ENCODE measurements around the gene KMT2C.
"Not testable (repeated sequence)": the region's sequence is repeated elsewhere in the genome, so short reads cannot be mapped to it uniquely, and the experiment has no call there.

Gene KMT2C

DNA sequence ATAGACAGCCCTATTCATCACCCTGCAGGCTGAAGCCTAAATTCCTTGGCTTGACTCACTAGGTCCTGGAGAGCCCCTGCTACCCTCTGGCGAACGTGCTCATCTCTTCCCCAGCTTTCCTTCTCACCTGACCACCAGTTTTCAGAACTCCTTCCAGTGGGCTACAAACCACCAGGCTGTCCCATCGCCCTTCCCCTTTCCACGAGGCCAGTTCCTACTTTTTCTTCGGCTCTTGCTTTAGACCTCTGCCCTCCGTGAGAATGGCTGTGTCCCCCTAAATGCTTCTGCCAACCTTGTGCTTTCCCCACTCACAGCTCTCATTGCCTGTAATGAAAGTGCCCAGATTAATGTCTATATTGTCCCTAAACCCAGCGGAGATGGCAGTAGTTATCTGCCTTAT is 5.4 kb upstream of the KMT2C start:
- not testable (repeated sequence) for DNase-seq

DNA sequence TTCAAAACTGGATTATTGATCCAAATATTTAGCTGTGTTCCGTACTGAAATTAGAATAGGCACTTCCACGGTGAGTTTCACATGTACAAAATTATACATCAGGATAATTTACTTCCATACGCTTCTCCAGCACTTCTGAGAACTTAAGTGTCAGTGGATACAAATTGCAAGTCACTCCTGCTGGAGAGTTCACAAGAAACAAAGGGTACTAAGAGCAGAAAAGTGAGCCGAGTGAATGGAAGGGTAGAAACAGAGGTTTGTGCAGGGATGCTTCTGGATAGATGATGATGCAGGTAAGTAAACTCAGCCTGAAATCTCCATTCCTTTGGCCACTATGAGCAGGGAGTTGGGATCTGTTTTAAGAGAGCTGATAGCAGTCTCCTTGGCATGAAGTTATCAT is 2.2 kb upstream of the KMT2C start:
- DNase-seq: peak; percentile 23

GRCh38 chr7:152436931-152437575 is 1.2 kb upstream of the KMT2C start:
- peak; percentile 19 for DNase-seq

DNA sequence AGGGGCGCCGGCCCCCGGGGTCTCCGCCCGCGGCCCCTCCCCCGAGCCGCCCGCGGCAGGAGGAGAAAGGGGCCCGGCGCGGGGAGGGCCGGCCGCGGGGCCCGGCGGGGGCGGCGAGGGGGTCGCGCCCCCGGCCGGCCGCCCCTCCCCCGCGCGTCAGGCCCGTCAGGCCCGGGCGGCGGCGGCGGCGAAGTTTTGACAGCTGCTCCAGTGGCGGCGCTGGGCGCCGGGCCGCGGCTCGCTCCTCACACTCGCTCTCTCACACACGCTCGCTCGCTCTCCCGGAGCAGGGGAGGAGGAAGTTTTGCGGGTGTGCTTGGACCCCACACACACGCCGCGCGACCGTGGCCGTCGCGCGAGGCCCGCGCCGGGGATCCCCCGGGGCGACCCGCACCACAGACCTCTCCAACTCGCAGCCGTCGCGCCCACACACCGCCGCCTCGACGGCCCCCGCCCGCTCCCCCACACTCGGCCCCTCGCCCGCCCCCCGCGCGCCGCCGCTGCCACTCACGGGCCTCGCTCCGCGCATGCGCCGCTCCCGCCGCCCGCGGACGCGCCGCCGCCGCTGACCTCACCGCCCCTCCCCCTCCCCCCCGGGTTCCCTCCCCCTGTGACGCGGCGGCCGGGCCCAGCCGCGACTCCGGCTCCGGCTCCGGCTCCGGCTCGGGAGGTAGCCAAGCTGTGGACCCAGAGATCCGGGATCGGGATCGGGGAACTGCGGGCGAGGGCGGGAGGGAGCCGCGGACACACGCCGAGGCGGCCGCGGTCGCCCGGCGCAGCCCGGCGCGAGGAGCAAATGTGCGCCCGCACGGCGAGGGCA is 518 bp upstream of the KMT2C start:
- peak; percentile 92 for DNase-seq

GRCh38 chr7:152434511-152435383 is 1.1 kb downstream of the KMT2C start:
- peak; percentile 45 for DNase-seq

DNA sequence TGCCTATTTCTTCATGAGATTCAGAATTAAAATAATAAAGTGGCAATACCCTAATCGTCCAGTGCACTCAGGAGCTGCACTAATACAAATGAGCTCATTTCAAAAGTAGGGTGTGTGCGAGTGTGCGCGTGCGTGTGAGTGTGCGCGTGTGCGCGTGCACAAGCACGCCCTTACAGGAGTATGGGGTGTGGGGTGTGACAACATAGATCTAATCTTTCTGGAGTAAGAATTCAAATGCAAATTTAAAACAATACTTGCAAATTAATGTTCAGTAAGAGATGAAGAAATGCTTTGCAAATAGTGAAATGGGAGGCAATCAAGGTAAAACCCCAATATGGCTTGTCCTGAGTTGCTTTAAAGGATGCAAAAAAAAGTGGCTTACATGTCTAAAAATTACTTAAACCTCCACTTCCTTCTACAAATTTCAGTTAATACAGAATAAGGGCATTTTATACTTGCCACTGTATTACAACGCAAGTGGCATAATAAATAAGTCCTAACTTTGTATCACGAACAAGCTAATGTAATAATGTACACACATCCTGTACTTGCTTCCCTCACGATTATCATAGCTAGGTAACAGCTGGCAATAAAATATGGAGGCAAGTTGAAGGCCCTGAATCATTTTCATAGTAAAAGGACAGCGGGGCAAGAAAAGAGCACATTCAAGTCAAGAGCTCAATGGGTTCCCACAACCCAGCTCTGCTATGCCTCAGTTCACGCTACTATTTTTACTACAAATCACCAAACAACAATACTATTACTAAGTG is 1.9 kb downstream of the KMT2C start:
- peak; percentile 81 for DNase-seq

DNA sequence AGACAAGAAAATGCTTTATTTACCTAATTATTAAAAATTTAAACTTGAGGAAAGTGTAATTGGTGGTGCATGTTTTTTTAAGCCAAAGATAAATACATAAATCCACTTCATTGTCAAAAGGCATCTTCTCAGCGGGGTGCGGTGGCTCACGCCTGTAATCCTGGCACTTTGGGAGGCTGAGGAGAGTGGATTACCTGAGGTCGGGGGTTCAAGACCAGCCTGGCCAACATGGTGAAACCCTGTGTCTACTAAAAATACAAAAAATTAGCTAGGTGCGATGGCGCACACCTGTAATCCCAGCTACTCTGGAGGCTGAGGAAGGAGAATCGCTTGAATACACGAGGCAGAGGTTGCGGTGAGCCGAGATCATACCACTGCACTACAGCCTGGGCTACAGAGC is 3.1 kb downstream of the KMT2C start:
- not testable (repeated sequence) for DNase-seq

DNA sequence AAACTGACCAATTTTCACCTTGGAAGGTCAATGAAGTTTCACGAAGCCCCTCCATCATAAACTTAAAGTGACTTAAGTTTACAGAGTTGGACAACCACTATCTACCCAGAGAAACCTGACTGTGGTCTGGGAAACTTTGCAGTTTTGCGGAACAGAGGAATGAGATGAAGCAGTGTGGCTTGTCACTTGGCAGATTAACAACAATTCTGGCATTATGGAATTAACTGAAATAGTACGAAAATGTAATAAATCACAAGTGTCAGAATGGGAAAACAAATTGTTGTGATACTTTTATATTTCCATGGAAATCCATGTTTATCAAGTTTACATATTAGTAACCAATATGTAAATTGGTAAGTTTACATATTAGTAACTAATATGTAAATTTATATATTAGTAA is 4.9 kb downstream of the KMT2C start:
- DNase-seq: no peak

GRCh38 chr7:152430118-152430517 is 5.7 kb downstream of the KMT2C start:
- not testable (repeated sequence) for DNase-seq

DNA sequence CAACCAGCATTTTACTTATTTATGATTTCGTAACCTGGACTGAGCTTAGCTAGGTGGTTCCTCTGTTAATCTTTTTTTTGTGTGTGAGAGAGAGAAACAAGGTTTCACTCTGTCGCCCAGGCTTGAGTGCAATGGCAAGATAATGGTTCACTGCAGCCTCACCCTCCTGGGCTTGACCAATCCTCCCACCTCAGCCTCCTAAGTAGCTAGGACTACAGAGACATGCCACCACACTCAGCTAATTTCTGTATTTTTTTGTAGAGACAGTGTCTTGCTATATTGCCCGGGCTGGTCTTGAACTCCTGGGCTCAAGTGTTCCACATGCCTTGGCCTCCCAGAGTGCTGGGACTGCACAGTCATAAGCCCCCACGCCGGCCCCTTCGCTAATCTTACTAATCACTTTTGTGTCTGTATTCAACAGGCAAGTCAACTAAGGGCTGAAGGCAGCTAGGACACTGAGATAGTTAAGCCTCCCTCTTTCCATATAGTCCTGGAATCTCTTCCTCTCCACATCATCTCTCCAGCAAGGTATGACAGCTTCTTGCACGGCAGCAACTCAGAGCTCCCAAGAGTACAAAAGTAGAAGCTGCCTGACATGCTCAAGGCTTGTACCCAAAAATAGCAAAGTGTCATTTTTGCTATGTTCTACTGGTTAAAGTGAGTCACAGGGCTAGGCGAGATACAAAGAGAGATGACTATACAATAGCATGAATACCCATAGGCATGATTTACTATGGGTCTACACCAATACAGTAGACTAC is 11.3 kb downstream of the KMT2C start:
- peak; percentile 70 for DNase-seq

DNA sequence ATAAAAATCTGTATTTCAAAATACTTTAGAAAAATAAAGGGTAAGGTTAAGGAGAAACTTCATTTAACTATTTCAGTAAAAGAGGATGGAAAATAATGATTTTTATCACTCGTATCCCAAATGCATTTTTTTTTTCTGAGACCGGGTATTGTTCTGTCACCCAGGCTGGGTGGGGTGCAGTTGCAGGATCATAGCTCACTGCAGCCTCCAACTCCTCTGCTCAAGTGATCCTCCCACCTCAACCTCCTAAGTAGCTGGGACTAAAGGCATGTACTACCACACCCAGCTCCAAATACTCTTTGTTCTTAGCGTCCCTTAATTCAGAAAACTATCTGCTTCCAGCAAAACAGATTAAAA is 11.8 kb downstream of the KMT2C start:
- no peak for DNase-seq

- not testable (repeated sequence) for DNase-seq
Observed at GRCh38 chr7:152423171-152423570, 12.6 kb downstream of the KMT2C start.

DNA sequence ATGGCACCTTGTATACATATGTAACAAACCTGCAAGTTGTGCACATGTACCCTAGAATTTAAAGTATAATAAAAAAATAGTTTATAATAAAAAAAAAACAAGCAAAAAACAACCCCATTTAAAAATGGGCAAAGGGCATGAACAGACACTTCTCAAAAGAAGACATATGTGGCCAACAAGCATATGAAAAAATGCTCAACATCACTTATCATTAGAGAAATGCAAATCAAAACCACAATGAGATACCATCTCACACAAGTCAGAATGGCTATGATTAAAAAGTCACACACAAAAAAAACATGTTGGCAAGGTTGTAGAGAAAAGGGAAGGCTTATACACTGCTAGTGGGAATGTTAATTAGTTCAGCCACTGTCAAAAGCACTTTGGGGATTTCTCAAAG is 14.9 kb downstream of the KMT2C start:
- DNase-seq: not testable (repeated sequence)

- no peak for DNase-seq
Observed at GRCh38 chr7:152419473-152420429, 16.1 kb downstream of the KMT2C start.

GRCh38 chr7:152414779-152415178 is 21.0 kb downstream of the KMT2C start:
- DNase-seq: no peak

- no peak for DNase-seq
Observed at GRCh38 chr7:152411389-152411788, 24.4 kb downstream of the KMT2C start.

- no peak for DNase-seq
Observed at GRCh38 chr7:152406491-152406890, 29.3 kb downstream of the KMT2C start.

DNA sequence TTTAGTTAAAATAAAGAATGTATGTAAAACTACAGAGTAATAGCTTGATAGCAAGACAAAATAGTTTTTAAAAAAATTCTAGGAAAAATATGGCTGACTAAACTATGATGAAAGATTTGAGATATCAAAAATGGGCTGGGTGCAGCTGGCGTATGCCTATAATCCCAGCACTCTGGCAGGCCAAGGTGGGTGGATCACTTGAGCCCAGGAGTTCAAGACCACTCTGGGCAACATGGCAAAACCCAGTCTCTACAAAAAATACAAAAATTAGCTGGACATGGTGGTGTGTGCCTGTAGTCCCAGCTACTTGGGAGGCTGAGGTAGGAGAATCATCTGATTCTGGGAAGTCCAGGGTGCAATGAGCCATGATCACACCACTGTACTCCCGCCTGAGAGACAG is 29.8 kb downstream of the KMT2C start:
- not testable (repeated sequence) for DNase-seq

- no peak for DNase-seq
Observed at GRCh38 chr7:152403726-152404125, 32.1 kb downstream of the KMT2C start.

- no peak for DNase-seq
Observed at GRCh38 chr7:152402384-152403250, 33.2 kb downstream of the KMT2C start.
